SU-DHL-6 (cell line): ENCODE results near the gene MON2.

Experiments
- H2AFZ ChIP-seq: fragments of 200-600 bp; sonication (generic); 2 replicates; pipeline ENCODE4 v1.6.1; 2014; ENCODE audit warnings: low read depth, mild to moderate bottlenecking, moderate library complexity, mixed read lengths, antibody characterized with exemption, low read length; ENCODE audit not compliant: severe bottlenecking
- H3F3A ChIP-seq: fragments of 200-600 bp; shearing (Covaris generic); 2 replicates; pipeline ENCODE4 v1.6.0; 2016; ENCODE audit warnings: antibody characterized with exemption, mild to moderate bottlenecking; ENCODE audit not compliant: insufficient read depth
- H3K27ac ChIP-seq: fragments of 200-600 bp; sonication (generic); 2 replicates; pipeline ENCODE4 v1.5.1; 2016; ENCODE audit warnings: low read depth, mild to moderate bottlenecking, low read length, moderate library complexity, mixed read lengths
- H3K27me3 ChIP-seq: fragments of 200-600 bp; sonication (generic), shearing (Covaris generic); 2 replicates; pipeline ENCODE4 v1.6.0; 2014; ENCODE audit warnings: mild to moderate bottlenecking, low read length
- H3K36me3 ChIP-seq: fragments of 200-600 bp; sonication (generic); 2 replicates; pipeline ENCODE4 v1.6.1; 2014; ENCODE audit warnings: mild to moderate bottlenecking, low read length, mixed read lengths
- H3K4me2 ChIP-seq: fragments of 300-600, 200-600 bp; shearing (Covaris generic), sonication (generic); 2 replicates; pipeline ENCODE4 v1.6.0; 2014; ENCODE audit warnings: low read length, low read depth, mild to moderate bottlenecking; ENCODE audit not compliant: poor library complexity, severe bottlenecking
- H3K4me3 ChIP-seq: fragments of 200-600 bp; sonication (generic); 2 replicates; pipeline ENCODE4 v1.5.1; 2014; ENCODE audit warnings: antibody characterized with exemption, low read length, mild to moderate bottlenecking, mixed read lengths; ENCODE audit not compliant: insufficient read depth, poor library complexity, severe bottlenecking
- H3K79me2 ChIP-seq: fragments of 200-600 bp; sonication (generic); 2 replicates; pipeline ENCODE4 v1.6.1; 2014; ENCODE audit warnings: mild to moderate bottlenecking, low read length, moderate library complexity; ENCODE audit not compliant: insufficient read depth
- H3K9ac ChIP-seq: fragments of 200-600 bp; sonication (generic); 2 replicates; pipeline ENCODE4 v1.7.0; 2014; ENCODE audit warnings: mild to moderate bottlenecking, low read length
- H3K9me2 ChIP-seq: fragments of 200-600 bp; sonication (generic); replicated peaks from 2 replicates; pipeline ENCODE4 v1.6.1; 2014; ENCODE audit warnings: low read length; ENCODE audit not compliant: insufficient read depth
- H3K9me3 ChIP-seq: fragments of 200-600 bp; sonication (generic); 2 replicates; pipeline ENCODE4 v1.6.1; 2014; ENCODE audit warnings: low read length, mixed read lengths; ENCODE audit not compliant: insufficient read depth
- H4K20me1 ChIP-seq: fragments of 200-600 bp; sonication (generic); 2 replicates; pipeline ENCODE4 v1.6.1; 2014; ENCODE audit warnings: low read depth, mild to moderate bottlenecking, antibody characterized with exemption, low read length, moderate library complexity, mixed read lengths
- CTCF ChIP-seq: fragments of 200-600 bp; sonication (generic); IDR thresholded peaks from one replicate; pipeline ENCODE4 v1.5.1; 2017; ENCODE audit warnings: antibody characterized with exemption, mild to moderate bottlenecking, low read length, moderate library complexity; ENCODE audit not compliant: insufficient read depth, poor library complexity, severe bottlenecking
- EZH2phosphoT487 ChIP-seq: fragments of 200-600 bp; sonication (generic), shearing (Covaris generic); conservative IDR thresholded peaks from 2 replicates; pipeline ENCODE4 v1.6.1; 2018; ENCODE audit warnings: mild to moderate bottlenecking, antibody characterized with exemption, low read length, moderate library complexity, mixed read lengths

The MON2 gene

GRCh38 chr12:62542814-62543213, 76.2 kb downstream of the MON2 start:
- H3K4me3 ChIP-seq: no peak overlapping the region
- no peaks in the 10 kb centered on the region for H3F3A ChIP-seq
- no peak overlapping the region for H3K9ac ChIP-seq
- H3K9me2 ChIP-seq: no peaks in the 10 kb centered on the region
- H3K9me3 ChIP-seq: no peaks in the 10 kb centered on the region
- H4K20me1 ChIP-seq: no peaks in the 10 kb centered on the region
- H2AFZ ChIP-seq: no peak overlapping the region
- no peaks in the 10 kb centered on the region for H3K27me3 ChIP-seq
- H3K79me2 ChIP-seq: no peaks in the 10 kb centered on the region
- H3K27ac ChIP-seq: no peak overlapping the region
- no peak for TF ChIP-seq CTCF
- TF ChIP-seq EZH2phosphoT487: no peak
- H3K36me3 ChIP-seq: peaks cover 31% of the 10 kb centered on the region; the same call in 1 of the 2 replicates
- no peak overlapping the region for H3K4me2 ChIP-seq

GRCh38 chr12:62543324-62543723, 76.7 kb downstream of the MON2 start:
- no peaks in the 10 kb centered on the region for H3K9me3 ChIP-seq
- no peak overlapping the region for H2AFZ ChIP-seq
- H4K20me1 ChIP-seq: no peaks in the 10 kb centered on the region
- H3K36me3 ChIP-seq: peaks cover 26% of the 10 kb centered on the region; the same call in 1 of the 2 replicates
- H3F3A ChIP-seq: no peaks in the 10 kb centered on the region
- TF ChIP-seq EZH2phosphoT487 (no peak), CTCF (no peak)
- H3K4me3 ChIP-seq: no peak overlapping the region
- H3K27ac ChIP-seq: no peak overlapping the region
- no peaks in the 10 kb centered on the region for H3K9me2 ChIP-seq
- no peaks in the 10 kb centered on the region for H3K27me3 ChIP-seq
- no peak overlapping the region for H3K4me2 ChIP-seq
- no peaks in the 10 kb centered on the region for H3K79me2 ChIP-seq
- H3K9ac ChIP-seq: no peak overlapping the region

GRCh38 chr12:62543741-62544140, 77.1 kb downstream of the MON2 start:
- no peaks in the 10 kb centered on the region for H3K79me2 ChIP-seq
- no peaks in the 10 kb centered on the region for H3F3A ChIP-seq
- H2AFZ ChIP-seq: no peak overlapping the region
- H3K4me3 ChIP-seq: no peak overlapping the region
- no peaks in the 10 kb centered on the region for H3K9me2 ChIP-seq
- TF ChIP-seq EZH2phosphoT487 (no peak), CTCF (no peak)
- H3K27ac ChIP-seq: no peak overlapping the region
- no peak overlapping the region for H3K9ac ChIP-seq
- no peaks in the 10 kb centered on the region for H3K9me3 ChIP-seq
- H3K4me2 ChIP-seq: no peak overlapping the region
- H4K20me1 ChIP-seq: no peaks in the 10 kb centered on the region
- peaks cover 25% of the 10 kb centered on the region; the same call in 1 of the 2 replicates for H3K36me3 ChIP-seq
- no peaks in the 10 kb centered on the region for H3K27me3 ChIP-seq
